A172 (cell line): ENCODE results near the gene CENATAC. TPM values are rescaled to one million over a fixed set of nuclear protein-coding genes. Genes with fewer than 3 reads are reported as not detected.
"Not testable (repeated sequence)": the region's sequence is repeated elsewhere in the genome, so short reads cannot be mapped to it uniquely, and the experiment has no call there.

Experiments
- DNase-seq: peaks from one replicate; pipeline ENCODE4 v3.0.0-alpha.2; 2015; ENCODE audit warnings: low spot score
- total RNA-seq: library from RNA; depleted of rRNA; stranded (reverse); fragments of >200 nt; shearing (Covaris generic); gene quantifications from 2 replicates; pipeline ENCODE4 v1.2.3, GENCODE V29; 2014; rRNA removed

The CENATAC gene
- total RNA-seq, 1 experiment from 2014 or later: 45.6 TPM

DNA sequence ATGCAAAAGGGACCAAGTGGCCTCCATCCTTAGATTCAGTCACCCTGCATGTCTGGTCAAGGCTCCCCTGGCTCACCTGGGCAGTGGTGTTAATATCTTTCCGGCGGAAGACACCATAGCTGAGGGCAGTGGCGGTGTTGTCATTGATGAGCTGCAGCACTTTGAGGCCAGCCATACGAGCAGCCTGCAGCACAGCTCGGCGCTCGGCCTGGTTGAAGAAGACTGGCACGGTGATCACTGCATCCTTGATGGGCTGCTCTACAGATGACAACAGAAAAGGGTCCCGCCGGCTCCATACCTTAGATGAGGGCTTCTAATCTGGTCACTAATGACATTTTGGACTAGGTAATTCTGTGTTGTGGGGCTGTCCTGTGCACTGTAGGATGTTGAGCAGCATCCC is 56.5 kb downstream of the CENATAC start:
- DNase-seq: no peak

DNA sequence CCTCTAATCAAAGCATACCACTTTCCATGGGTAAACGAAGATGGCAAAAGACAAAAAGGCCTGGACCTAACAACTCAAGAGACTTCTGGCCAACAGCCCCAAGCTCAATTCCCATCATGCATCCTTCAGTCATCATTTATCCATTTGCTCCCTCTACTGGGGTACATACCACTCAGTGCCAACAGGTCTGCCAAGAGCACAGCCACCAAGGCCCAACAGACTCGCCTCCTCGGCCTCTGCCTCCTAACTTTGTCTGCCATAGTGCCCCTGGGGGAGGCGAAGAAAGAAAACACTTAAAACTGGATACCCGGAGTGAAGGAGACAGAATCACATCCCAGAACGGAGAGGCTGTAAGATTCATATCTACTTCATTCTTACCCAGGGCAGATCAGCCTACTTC is 58.0 kb downstream of the CENATAC start:
- DNase-seq: no peak

DNA sequence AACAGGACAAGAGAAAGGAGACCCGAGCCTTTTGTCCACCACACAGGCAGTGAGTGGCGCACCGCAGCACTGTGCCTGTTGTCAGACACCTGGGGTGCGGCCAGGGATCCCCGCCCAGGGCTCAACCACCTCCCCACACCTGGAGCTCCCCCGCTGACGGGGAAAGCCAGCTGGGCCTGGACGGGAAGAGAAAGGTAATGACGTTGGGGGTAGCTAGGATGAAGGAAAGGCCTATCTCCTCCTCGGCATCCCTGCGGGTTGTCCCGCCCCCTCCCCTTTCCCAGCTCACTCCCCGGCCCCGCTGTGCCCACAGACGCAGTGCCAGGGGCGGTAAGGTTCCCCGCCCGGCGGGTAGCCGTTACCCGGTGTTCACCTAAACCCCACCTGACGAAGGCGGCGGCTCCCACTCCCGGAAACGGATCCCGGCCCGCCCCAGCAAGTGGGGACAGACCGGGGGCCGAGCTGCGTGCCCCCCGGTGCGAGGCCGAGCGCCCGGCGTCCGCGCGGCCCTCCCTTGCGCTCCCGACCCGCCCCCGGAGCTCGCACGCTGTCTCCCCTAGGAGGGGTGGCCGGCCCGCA is 58.6 kb downstream of the CENATAC start:
- no peak for DNase-seq

DNA sequence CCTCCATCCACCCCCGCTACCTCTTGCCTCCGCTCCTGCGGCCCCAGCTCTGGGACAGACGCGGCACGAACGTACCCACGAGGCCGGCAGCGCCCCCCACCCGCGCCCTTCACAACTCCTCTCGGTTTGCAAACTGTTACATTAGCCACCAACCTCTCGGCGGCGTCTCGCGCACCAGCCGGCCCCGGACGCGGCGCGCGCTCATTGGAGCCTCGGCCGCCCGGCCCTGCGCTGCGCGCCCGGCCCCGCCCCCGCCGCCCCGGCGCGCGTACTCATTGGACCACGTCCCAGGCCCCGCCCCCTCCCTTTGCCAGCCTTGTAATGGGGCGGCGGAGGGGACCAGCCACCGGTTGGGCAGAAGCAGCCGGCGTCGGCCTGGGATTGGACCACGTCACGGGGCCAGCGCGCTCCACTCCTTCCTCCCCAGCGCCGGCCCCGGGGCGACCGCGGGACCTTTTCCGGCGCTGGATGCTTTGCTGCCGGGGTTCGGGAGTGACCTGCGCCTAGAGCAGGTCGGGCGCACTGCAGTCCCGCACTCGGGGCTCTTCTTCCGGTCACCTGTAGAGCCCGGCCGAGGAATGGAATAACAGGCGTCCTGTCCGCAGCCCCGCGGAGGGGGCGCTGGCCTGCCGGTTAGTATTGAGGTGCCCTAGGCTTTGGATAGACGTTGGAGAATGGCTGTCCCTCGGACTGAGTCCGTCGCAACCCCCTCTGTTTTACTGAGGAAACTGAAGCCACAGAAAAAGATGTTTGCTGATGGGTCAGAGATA is 59.2 kb downstream of the CENATAC start, which contains the start of gene HYOU1:
TSS of gene HYOU1 (minus strand) at position 206 of the 770 bp plus-strand sequence. CDS start 1,045 bp downstream, outside the sequence.
- DNase-seq: peak; percentile 81

DNA sequence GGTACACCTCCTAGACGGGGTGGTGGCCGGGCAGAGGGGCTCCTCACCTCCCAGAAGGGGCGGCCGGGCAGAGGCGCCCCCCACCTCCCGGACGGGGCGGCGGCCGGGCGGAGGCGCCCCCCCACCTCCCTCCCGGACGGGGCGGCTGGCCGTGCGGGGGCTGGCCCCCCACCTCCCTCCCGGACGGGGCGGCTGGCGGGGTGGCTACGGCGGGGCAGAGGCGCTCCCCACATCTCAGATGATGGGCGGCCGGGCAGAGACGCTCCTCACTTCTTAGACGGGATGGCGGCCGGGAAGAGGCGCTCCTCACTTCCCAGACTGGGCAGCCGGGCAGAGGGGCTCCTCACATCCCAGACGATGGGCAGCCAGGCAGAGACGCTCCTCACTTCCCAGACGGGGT is 61.2 kb downstream of the CENATAC start:
- DNase-seq: not testable (repeated sequence)

DNA sequence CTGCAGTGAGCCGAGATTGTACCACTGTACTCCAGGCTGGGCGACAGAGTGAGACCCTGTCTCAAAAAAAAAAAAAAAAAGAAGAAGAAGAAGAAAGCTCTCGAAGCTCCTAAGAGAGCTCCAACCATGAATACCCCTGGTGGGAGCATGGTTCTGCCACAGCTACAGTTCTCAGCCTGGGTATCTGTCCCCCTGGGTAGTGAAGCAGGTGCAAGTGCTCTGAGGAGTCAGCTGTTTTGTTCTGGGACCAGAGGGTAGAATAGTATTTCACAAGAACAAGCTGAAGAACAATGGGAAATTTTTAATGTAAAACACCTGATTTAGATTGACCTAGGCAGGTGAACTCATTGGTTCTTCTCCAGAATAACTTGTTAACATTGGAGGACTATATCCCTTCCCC is 63.3 kb downstream of the CENATAC start:
- no peak for DNase-seq

DNA sequence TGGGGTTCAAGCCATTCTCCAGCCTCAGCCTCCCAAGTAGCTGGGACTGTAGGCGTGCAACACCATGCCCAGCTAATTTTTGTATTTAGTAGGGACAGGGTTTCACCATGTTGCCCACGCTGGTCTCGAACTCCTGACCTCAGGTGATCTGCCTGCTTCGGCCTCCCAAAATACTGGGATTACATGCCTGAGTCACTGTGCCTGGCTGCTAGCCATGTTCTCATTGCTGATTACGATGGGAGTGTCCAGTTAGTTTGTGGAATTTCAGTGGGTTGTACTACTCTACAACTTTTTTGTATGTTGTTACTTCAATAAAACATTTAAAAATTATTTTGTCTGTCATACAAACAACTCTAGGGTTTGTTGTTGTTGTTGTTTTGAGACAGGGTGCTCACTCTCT is 64.8 kb downstream of the CENATAC start:
- DNase-seq: peak; percentile 35

DNA sequence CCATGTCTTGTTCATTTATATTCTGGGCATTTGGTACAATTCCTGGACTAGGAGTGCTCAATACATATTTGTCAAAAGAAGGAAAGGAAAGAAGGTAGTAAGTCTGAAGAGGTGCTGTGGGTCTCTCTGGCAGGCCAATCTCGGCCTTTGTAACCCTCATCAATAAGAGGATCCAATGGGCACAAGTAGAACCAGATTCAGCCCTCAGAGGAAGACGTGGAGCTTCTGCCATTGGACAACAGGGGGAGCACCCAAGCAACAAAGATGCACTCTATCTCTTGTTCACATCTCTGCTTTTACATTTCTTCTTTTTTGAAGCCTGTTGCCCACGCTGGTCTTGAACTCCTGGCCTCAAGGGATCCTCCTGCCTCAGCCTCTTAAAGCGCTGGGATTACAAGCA is 67.4 kb downstream of the CENATAC start:
- no peak for DNase-seq

Other genes with a start within 250 kb of the CENATAC start
- 40.1 and 46.7 TPM in 2 replicates for gene DDX6, start 207.0 kb upstream of the CENATAC start, total RNA-seq
- 0.02 TPM in 1 of 2 replicates, not detected in the other for gene CXCR5, start 114.2 kb upstream of the CENATAC start, total RNA-seq
- gene BCL9L, start 72.2 kb upstream of the CENATAC start, total RNA-seq: 7.2 and 17.2 TPM in 2 replicates
- not detected in 2 replicates for gene UPK2, start 41.8 kb upstream of the CENATAC start, total RNA-seq
- gene FOXR1, start 26.4 kb upstream of the CENATAC start, total RNA-seq: not detected in 2 replicates
- gene RPS25, start 20.2 kb downstream of the CENATAC start, total RNA-seq: 789 and 797 TPM in 2 replicates
- 57.9 and 83.5 TPM in 2 replicates for gene TRAPPC4, start 20.6 kb downstream of the CENATAC start, total RNA-seq
- gene SLC37A4, start 32.7 kb downstream of the CENATAC start, total RNA-seq: 5.0 and 7.5 TPM in 2 replicates
- 112 and 125 TPM in 2 replicates for gene HYOU1, start 59.1 kb downstream of the CENATAC start, total RNA-seq
- 13.5 and 16.5 TPM in 2 replicates for gene VPS11, start 69.7 kb downstream of the CENATAC start, total RNA-seq
- gene HMBS, start 86.7 kb downstream of the CENATAC start, total RNA-seq: 2.7 and 6.6 TPM in 2 replicates
- 9.8 and 10.5 TPM in 2 replicates for gene DPAGT1, start 103.7 kb downstream of the CENATAC start, total RNA-seq
- 4.7 and 7.2 TPM in 2 replicates for gene C2CD2L, start 109.2 kb downstream of the CENATAC start, total RNA-seq
- 6.4 and 8.4 TPM in 2 replicates for gene HINFP, start 123.4 kb downstream of the CENATAC start, total RNA-seq
- 0.05 TPM in 1 of 2 replicates, not detected in the other for gene ABCG4, start 150.9 kb downstream of the CENATAC start, total RNA-seq
- 7.9 and 15.0 TPM in 2 replicates for gene NLRX1, start 170.6 kb downstream of the CENATAC start, total RNA-seq
- not detected in 2 replicates for gene NHERF4, start 187.3 kb downstream of the CENATAC start, total RNA-seq
- gene CBL, start 208.2 kb downstream of the CENATAC start, total RNA-seq: 8.1 and 9.7 TPM in 2 replicates